ENCODE data around the gene MYO1G.
"Not testable (repeated sequence)": the region's sequence is repeated elsewhere in the genome, so short reads cannot be mapped to it uniquely, and the experiment has no call there.

The MYO1G gene

DNA sequence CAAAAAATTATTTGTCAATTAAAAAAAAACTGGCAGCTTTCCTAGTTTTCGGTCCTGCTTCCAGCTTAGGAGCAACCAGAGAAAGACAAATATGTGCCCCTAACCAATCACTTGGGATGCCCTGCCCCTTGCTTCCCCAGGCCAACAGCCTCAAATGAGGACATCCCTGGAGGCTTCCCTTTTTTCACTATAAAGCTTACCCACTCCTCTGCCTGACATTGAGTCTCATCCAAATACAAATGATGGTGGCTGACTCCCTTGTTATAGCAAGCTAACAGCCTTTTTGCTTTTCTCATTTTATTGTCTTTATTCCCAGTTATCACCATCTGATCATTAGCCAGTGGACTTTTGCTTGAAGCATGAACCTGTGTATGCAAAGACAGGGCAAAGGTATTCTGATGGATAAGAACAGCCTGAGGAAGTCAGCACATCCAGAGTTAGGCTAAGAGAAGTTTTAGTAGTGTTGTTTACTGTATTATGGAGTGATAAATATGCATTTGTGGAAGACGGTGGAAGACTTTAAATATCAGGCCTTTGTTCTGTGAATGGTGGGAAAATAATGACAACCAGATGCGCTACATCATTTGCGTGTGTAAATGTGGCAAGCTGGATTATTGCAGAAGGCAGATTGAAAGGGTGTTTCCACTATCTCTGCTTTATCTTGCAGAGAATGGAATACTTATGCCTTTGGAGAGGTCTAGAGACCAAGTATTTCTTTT is 19.5 kb upstream of the MYO1G start:
- DNase-seq, result no peak

GRCh38 chr7:44995555-44996493 is 17.0 kb upstream of the MYO1G start:
- no peak for DNase-seq

- DNase-seq, result no peak
These were observed 16.2 kb upstream of the MYO1G start for GRCh38 chr7:44994877-44995554.

DNA sequence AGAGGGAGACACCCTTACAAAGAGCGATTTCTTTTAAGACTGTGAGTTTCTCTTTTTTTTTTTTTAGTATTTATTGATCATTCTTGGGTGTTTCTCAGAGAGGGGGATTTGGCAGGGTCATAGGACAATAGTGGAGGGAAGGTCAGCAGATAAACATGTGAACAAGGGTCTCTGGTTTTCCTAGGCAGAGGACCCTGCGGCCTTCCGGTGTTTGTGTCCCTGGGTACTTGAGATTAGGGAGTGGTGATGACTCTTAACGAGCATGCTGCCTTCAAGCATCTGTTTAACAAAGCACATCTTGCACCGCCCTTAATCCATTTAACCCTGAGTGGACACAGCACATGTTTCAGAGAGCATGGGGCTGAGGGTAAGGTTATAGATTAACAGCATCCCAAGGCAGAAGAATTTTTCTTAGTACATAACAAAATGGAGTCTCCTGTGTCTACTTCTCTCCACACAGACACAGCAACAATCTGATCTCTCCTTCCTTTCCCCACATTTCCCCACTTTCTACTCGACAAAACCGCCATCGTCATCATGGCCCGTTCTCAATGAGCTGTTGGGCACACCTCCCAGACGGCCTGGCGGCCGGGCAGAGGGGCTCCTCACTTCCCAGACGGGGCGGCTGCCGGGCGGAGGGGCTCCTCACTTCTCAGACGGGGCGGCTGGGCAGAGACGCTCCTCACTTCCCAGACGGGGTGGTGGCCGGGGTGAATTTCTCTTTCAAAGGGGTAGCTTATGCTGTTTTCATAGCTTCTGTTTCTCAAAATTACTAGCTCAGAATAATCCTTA is 13.4 kb upstream of the MYO1G start:
- DNase-seq, result not testable (repeated sequence)

GRCh38 chr7:44990109-44991023 is 11.6 kb upstream of the MYO1G start:
- DNase-seq, result no peak

DNA sequence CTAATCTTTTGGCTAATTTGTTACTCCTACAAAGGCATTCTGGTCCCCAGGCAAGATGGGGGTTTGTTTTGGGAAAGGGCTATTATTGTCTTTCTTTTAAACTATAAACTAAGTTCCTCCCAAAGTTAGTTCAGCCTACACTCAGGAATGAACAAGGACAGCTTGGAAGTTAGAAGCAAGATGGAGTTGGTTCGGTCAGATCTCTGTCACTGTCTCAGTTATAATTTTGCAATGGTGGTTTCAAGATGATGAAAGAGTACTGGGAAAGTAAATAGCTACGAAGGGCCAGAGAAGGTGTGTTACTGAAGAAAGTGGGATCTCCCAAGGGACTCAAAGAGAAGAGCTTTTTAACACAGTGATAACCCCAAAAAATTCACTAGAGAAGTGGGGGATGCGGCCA is 10.3 kb upstream of the MYO1G start:
- DNase-seq, result no peak

DNA sequence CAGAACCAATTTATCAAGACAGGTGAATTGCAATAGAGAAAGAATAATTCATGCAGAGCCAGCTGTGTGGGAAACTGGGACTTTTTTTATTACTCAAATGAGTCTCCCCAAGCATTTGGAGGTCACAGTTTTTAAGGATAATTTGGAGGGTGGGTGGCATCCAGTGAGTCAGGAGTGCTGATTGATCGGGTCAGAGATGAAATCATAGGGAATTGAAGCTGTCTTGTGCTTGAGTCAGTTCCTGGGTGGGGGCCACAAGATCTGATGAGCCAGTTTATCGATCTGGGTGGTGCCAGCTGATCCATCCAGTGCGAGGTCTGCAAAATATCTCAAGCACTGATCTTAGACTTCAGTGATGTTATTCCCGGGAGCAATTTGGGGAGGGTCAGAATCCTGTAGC is 9.9 kb upstream of the MYO1G start:
- no peak for DNase-seq

- DNase-seq, result no peak
These were observed 9.2 kb upstream of the MYO1G start for GRCh38 chr7:44987996-44988395.

DNA sequence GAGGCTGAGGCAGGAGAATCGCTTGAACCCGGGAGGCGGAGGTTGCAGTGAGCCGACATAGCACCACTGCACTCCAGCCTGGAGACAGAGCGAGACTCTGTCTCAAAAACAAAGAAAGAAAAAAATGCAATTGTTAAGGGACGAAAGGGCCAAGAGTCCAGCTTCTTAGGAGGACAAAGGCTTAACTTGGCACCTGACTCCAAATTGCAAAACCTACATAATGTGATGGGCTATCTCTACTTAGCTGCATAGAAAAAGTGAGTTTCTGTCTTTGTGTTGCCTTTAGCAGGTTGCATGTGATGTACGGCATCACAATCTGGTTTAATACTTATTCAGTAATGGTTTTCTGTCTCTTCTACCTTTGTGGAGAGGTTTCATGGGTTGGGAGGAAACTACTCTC is 8.6 kb upstream of the MYO1G start:
- DNase-seq, result no peak

GRCh38 chr7:44986218-44987053 is 7.6 kb upstream of the MYO1G start:
- peak; percentile 94 for DNase-seq

GRCh38 chr7:44985900-44986217 is 7.0 kb upstream of the MYO1G start:
- DNase-seq, result no peak

GRCh38 chr7:44985033-44985695 is 6.3 kb upstream of the MYO1G start:
- no peak for DNase-seq

GRCh38 chr7:44984478-44984758 is 5.6 kb upstream of the MYO1G start:
- no peak for DNase-seq

DNA sequence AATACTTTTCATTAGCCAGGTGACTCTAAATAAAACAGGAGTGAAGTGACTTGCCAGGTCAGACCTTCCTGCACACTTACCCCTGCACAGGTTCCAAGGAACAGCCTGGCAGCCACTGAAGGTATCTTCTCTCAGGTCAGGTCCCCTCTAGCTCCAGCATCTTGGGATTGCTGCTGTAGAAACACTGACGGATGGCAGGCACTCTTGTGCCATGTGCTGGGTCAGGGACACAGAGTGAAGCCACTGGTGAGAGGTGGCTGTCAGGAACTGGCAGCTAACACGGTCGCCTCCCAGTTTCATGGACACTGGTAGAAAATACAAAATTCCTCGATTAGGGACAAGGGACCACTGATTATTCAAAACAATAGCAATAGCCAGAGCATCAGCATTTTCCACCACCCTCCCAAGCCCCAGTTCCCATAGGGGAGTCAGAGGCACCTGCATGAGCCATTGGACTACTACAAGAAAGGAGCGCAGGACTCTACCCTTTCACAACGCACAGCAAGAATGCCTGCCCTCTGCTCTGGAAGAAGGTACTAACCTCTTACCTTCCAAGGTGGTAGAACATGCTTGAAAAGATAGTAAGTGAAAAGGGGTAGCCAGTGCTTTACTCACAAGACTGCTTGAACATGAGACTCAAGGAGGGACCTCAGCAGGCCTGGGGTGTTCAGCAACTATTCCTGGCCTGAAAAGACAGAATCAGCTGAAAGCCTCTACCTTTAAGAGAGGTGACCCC is 5.1 kb upstream of the MYO1G start:
- DNase-seq, result no peak

- no peak for DNase-seq
These were observed 4.2 kb upstream of the MYO1G start for GRCh38 chr7:44982970-44983369.

DNA sequence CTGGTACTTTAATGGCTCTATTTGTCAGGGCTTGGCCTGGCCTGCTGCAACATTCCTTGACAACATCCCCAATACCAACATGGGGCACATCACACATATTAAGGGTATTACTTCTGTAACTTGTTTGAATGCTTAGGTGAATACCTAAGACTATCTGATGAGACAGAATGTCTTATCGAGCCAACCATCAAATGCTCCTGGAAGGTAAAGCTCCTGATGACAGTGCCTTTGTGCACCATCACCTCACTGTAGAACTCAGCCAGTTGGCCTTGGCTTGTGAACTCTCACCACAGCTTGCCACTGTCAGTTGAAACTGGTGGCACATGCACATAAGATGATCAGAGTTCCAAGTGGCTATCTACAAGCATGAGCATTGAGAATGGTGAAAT is 3.7 kb upstream of the MYO1G start:
- no peak for DNase-seq

DNA sequence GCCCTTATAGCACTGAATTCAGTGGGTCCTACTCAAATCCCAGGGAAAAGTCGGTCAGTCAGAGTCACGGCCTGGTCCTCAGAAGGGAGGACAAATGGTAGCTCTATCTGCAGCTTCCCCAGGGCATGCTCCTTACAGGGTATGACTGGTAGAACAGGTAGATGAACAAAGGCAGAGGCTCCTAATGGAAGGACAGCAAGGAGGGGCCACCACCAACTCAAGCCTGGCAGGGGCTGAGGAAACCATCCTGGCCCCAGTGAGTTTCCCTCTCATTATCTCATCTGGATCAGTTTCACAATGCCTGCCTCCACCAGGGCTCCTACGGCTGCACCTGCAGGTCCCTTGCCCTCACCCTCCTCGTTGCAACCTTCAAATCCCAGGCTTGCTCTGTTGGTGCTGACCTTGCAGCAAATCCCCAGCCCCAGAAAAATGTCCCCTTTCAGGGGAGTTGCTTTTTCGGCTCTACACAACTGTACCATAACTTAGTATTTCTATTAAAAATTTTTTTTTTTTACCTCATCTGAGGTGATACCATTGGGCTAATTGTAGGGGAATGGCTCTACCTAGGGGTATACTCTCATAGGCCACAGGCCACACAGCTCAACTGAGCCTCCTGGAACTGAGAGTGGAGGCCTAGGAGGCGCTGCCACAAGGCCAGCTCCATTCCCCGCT is 2.4 kb upstream of the MYO1G start:
- no peak for DNase-seq

DNA sequence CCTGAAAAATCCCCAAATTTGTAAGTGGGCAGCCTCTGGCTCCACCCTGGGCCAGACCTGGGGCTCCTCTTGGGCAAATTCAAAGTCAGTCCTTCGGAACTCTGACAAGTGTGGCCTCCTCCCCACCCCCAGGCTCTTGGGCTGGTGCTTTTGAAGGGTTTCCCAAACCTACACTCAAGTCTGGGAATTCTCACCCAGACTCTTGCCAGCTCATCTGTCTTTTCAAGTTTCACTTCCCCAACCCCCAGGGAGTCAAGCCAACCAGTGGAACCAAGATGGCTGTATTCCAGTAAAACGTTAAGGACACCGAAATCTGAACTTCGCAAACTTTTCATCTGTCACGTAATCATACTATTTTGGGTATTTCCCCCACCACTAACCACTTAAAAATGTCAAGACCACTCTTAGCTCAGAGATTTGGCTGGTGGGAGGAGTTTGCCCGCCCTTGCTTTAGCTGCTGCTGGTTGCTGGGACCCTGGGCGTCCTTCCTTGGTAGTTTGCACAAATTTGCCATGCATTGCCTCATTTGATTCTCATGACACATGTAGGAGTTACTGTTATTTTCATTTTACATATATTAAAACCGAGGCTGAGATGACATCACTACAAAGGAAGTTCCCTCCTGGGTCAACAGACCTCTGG is 1.7 kb upstream of the MYO1G start:
- no peak for DNase-seq
